Measurements from ENCODE around the gene G6PD.
"Not testable (repeated sequence)": the region's sequence is repeated elsewhere in the genome, so short reads cannot be mapped to it uniquely, and the experiment has no call there.

Gene G6PD

GRCh38 chrX:154562295-154562694, 15.6 kb upstream of the G6PD start:
- H3K27me3 ChIP-seq (ENCODE audit: control insufficient read depth in 1 of 2, insufficient read depth in 2 of 2, low read length in 2 of 2); H3K9me3 ChIP-seq (ENCODE audit: low read length); H3K36me3 ChIP-seq (ENCODE audit: insufficient read depth, low read length); H3K27ac ChIP-seq (ENCODE audit: low read depth, low read length); H3K4me1 ChIP-seq (ENCODE audit: insufficient read depth, low read length); H3K9ac ChIP-seq (ENCODE audit: low read length); H3K4me3 ChIP-seq (ENCODE audit: low read depth in 1 of 2, low read length in 2 of 2): not testable (repeated sequence)

GRCh38 chrX:154560326-154560725, 13.7 kb upstream of the G6PD start:
- not testable (repeated sequence) for H3K27me3 ChIP-seq (ENCODE audit: control insufficient read depth in 1 of 2, insufficient read depth in 2 of 2, low read length in 2 of 2); H3K9ac ChIP-seq (ENCODE audit: low read length); H3K4me1 ChIP-seq (ENCODE audit: insufficient read depth, low read length); H3K9me3 ChIP-seq (ENCODE audit: low read length); H3K4me3 ChIP-seq (ENCODE audit: low read depth in 1 of 2, low read length in 2 of 2); H3K36me3 ChIP-seq (ENCODE audit: insufficient read depth, low read length); H3K27ac ChIP-seq (ENCODE audit: low read depth, low read length)

GRCh38 chrX:154558896-154559295, 12.2 kb upstream of the G6PD start:
- not testable (repeated sequence) for H3K27me3 ChIP-seq (ENCODE audit: control insufficient read depth in 1 of 2, insufficient read depth in 2 of 2, low read length in 2 of 2); H3K9ac ChIP-seq (ENCODE audit: low read length); H3K4me3 ChIP-seq (ENCODE audit: low read depth in 1 of 2, low read length in 2 of 2); H3K4me1 ChIP-seq (ENCODE audit: insufficient read depth, low read length); H3K9me3 ChIP-seq (ENCODE audit: low read length); H3K27ac ChIP-seq (ENCODE audit: low read depth, low read length)
- peaks cover 11% of the 10 kb centered on the region for H3K36me3 ChIP-seq (ENCODE audit: insufficient read depth, low read length)

- not testable (repeated sequence) for H3K9me3 ChIP-seq (ENCODE audit: low read length); H3K9ac ChIP-seq (ENCODE audit: low read length); H3K27ac ChIP-seq (ENCODE audit: low read depth, low read length); H3K4me1 ChIP-seq (ENCODE audit: insufficient read depth, low read length); H3K27me3 ChIP-seq (ENCODE audit: control insufficient read depth in 1 of 2, insufficient read depth in 2 of 2, low read length in 2 of 2); H3K4me3 ChIP-seq (ENCODE audit: low read depth in 1 of 2, low read length in 2 of 2)
- H3K36me3 ChIP-seq (ENCODE audit: insufficient read depth, low read length), result peaks cover 11% of the 10 kb centered on the region
Observed at GRCh38 chrX:154558060-154558690, 11.5 kb upstream of the G6PD start.

- not testable (repeated sequence) for H3K4me3 ChIP-seq (ENCODE audit: low read depth in 1 of 2, low read length in 2 of 2); H3K4me1 ChIP-seq (ENCODE audit: insufficient read depth, low read length); H3K27me3 ChIP-seq (ENCODE audit: control insufficient read depth in 1 of 2, insufficient read depth in 2 of 2, low read length in 2 of 2); H3K9me3 ChIP-seq (ENCODE audit: low read length); H3K27ac ChIP-seq (ENCODE audit: low read depth, low read length); H3K9ac ChIP-seq (ENCODE audit: low read length)
- H3K36me3 ChIP-seq (ENCODE audit: insufficient read depth, low read length), result peaks cover 11% of the 10 kb centered on the region
Observed at GRCh38 chrX:154552112-154552806, 5.6 kb upstream of the G6PD start.

- peaks cover 0 to 4% of the 10 kb centered on the region in 2 donors for H3K27me3 ChIP-seq (ENCODE audit: control insufficient read depth in 1 of 2, insufficient read depth in 2 of 2, low read length in 2 of 2)
- H3K9me3 ChIP-seq (ENCODE audit: low read length), result no peaks in the 10 kb centered on the region
- H3K9ac ChIP-seq (ENCODE audit: low read length), result no peak overlapping the region
- peaks cover 5% of the 10 kb centered on the region for H3K36me3 ChIP-seq (ENCODE audit: insufficient read depth, low read length)
- H3K4me3 ChIP-seq (ENCODE audit: low read depth in 1 of 2, low read length in 2 of 2), result no peak overlapping the region
- H3K4me1 ChIP-seq (ENCODE audit: insufficient read depth, low read length), result no peaks in the 10 kb centered on the region
- H3K27ac ChIP-seq (ENCODE audit: low read depth, low read length), result no peak overlapping the region
Observed at GRCh38 chrX:154549766-154550165, 3.1 kb upstream of the G6PD start.

GRCh38 chrX:154548028-154548316, 1.3 kb upstream of the G6PD start:
- Histone ChIP-seq H3K27ac (ENCODE audit: low read depth, low read length) (peak overlapping the region; percentile 78), H3K4me3 (ENCODE audit: low read depth in 1 of 2, low read length in 2 of 2) (peak overlapping the region; percentile 55 to 58), H3K9me3 (ENCODE audit: low read length) (no peaks in the 10 kb centered on the region)

GRCh38 chrX:154547245-154548027, 790 bp upstream of the G6PD start, which contains the start of gene IKBKG:
IKBKG (plus strand) TSS chrX:154547620; CDS start chrX:154552003, 4,383 bp downstream.
- Histone ChIP-seq H3K4me3 (ENCODE audit: low read depth in 1 of 2, low read length in 2 of 2) (peak within 1 kb of the TSS; percentile 55 to 58), H3K27me3 (ENCODE audit: control insufficient read depth in 1 of 2, insufficient read depth in 2 of 2, low read length in 2 of 2) (peaks cover 0 to 4% of the 10 kb centered on the region in 2 donors), H3K4me1 (ENCODE audit: insufficient read depth, low read length) (no peaks in the 10 kb centered on the region), H3K36me3 (ENCODE audit: insufficient read depth, low read length) (no peaks in the 10 kb centered on the region), H3K27ac (ENCODE audit: low read depth, low read length) (peak within 1 kb of the TSS; percentile 78), H3K9me3 (ENCODE audit: low read length) (no peaks in the 10 kb centered on the region), H3K9ac (ENCODE audit: low read length) (peak within 1 kb of the TSS; percentile 46)

More at GRCh38 chrX:154548028-154548316, 1.3 kb upstream of the G6PD start:
- Histone ChIP-seq H3K9ac (ENCODE audit: low read length) (peak overlapping the region; percentile 46), H3K36me3 (ENCODE audit: insufficient read depth, low read length) (no peaks in the 10 kb centered on the region), H3K4me1 (ENCODE audit: insufficient read depth, low read length) (no peaks in the 10 kb centered on the region), H3K27me3 (ENCODE audit: control insufficient read depth in 1 of 2, insufficient read depth in 2 of 2, low read length in 2 of 2) (peaks cover 0 to 4% of the 10 kb centered on the region in 2 donors)

GRCh38 chrX:154545673-154546274, 872 bp downstream of the G6PD start:
- no peak overlapping the region for H3K27ac ChIP-seq (ENCODE audit: low read depth, low read length)
- no peak overlapping the region for H3K9ac ChIP-seq (ENCODE audit: low read length)
- H3K36me3 ChIP-seq (ENCODE audit: insufficient read depth, low read length), result no peaks in the 10 kb centered on the region
- no peaks in the 10 kb centered on the region for H3K9me3 ChIP-seq (ENCODE audit: low read length)
- peak overlapping the region in 1 of 2 donors; percentile 51 for H3K4me3 ChIP-seq (ENCODE audit: low read depth in 1 of 2, low read length in 2 of 2)
- no peaks in the 10 kb centered on the region for H3K4me1 ChIP-seq (ENCODE audit: insufficient read depth, low read length)
- H3K27me3 ChIP-seq (ENCODE audit: control insufficient read depth in 1 of 2, insufficient read depth in 2 of 2, low read length in 2 of 2), result peaks cover 0 to 4% of the 10 kb centered on the region in 2 donors

- H3K9ac ChIP-seq (ENCODE audit: low read length), result no peak overlapping the region
- no peaks in the 10 kb centered on the region for H3K4me1 ChIP-seq (ENCODE audit: insufficient read depth, low read length)
- H3K9me3 ChIP-seq (ENCODE audit: low read length), result no peaks in the 10 kb centered on the region
- H3K27me3 ChIP-seq (ENCODE audit: control insufficient read depth in 1 of 2, insufficient read depth in 2 of 2, low read length in 2 of 2), result peaks cover 0 to 4% of the 10 kb centered on the region in 2 donors
- no peaks in the 10 kb centered on the region for H3K36me3 ChIP-seq (ENCODE audit: insufficient read depth, low read length)
- no peak overlapping the region for H3K27ac ChIP-seq (ENCODE audit: low read depth, low read length)
- no peak overlapping the region for H3K4me3 ChIP-seq (ENCODE audit: low read depth in 1 of 2, low read length in 2 of 2)
Observed at GRCh38 chrX:154542723-154543424, 3.8 kb downstream of the G6PD start.

Data from muscle layer of colon (tissue), 2 donors.